Measurements from ENCODE around the gene TAGLN3.

GRCh38 chr3:112017091-112017490, 18.4 kb downstream of the TAGLN3 start:
- TF ChIP-seq CTCF (IDR thresholded peaks at IDR 0.05) = no peak
- no peak for TF ChIP-seq POLR2A (IDR thresholded peaks at IDR 0.05)
